Brain microvascular endothelial cell (primary cell): ENCODE measurements around the gene COL25A1.

Experiments used
- DNase-seq: peaks from one replicate; pipeline ENCODE4 v3.0.0-alpha.2; 2020
- H3K27ac ChIP-seq: fragments of 250-450 bp; sonication (Bioruptor Pico); 2 replicates; pipeline ENCODE4 v1.5.1; 2020; ENCODE audit warnings: mild to moderate bottlenecking, moderate library complexity
- H3K27me3 ChIP-seq: fragments of 250-450 bp; sonication (Bioruptor Pico); replicated peaks from 2 replicates; pipeline ENCODE4 v1.5.1; 2020; ENCODE audit warnings: mild to moderate bottlenecking
- H3K36me3 ChIP-seq: fragments of 250-450 bp; sonication (Bioruptor Pico); replicated peaks from 2 replicates; pipeline ENCODE4 v1.5.1; 2020; ENCODE audit warnings: mild to moderate bottlenecking
- H3K4me3 ChIP-seq: 2 replicates; pipeline ENCODE4 v1.5.1; 2011; ENCODE audit warnings: low read depth, mild to moderate bottlenecking, control low read depth, low read length, moderate library complexity
- CTCF ChIP-seq: IDR thresholded peaks from 2 replicates; pipeline ENCODE4 v1.5.1; 2011; ENCODE audit warnings: low read depth, mild to moderate bottlenecking, moderate library complexity, low read length, control low read depth, inconsistent platforms; ENCODE audit errors: missing control alignments
- in situ Hi-C: cut with HindIII; loops from 2 replicates; pipeline ENCODE4 v1.10.0; 2017; ENCODE audit warnings: low sequenced_read_pairs, low pct_ligation_motif_present

COL25A1 gene

GRCh38 chr4:109172301-109172700, 130.2 kb downstream of the COL25A1 start:
- in situ Hi-C loops: no loop called here
- no peak overlapping the region for H3K4me3 ChIP-seq
- H3K27me3 ChIP-seq: no peaks in the 10 kb centered on the region
- DNase-seq: no peak
- TF ChIP-seq CTCF: no peak
- no peaks in the 10 kb centered on the region for H3K36me3 ChIP-seq
- no peak overlapping the region for H3K27ac ChIP-seq

DNA sequence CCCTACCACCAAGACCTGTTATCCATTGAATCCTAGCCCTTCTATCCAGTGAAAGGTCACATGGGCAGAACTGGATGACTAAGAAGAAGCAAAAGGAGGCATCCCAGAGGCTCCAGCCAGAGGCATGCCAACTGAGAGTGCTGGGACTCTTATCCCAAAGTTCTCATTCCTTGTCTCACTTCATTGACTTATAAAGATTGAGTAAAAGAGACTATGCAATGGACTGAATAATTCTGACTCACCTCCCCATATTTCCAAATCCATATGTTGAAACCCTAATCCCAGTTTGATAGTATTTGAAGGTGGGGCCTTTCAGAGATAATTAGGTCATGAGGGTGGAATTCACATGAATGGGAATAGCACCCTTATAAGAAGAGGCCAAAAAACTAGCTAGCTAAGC, 131.4 kb downstream of the COL25A1 start:
- Histone ChIP-seq H3K36me3 (no peaks in the 10 kb centered on the region), H3K27ac (no peak overlapping the region), H3K27me3 (no peaks in the 10 kb centered on the region), H3K4me3 (no peak overlapping the region)
- DNase-seq: no peak
- in situ Hi-C loops: no loop called here
- no peak for TF ChIP-seq CTCF

GRCh38 chr4:109169170-109169569, 133.3 kb downstream of the COL25A1 start:
- no peak overlapping the region for H3K4me3 ChIP-seq
- no peaks in the 10 kb centered on the region for H3K36me3 ChIP-seq
- no peak for DNase-seq
- in situ Hi-C loops: no loop called here
- H3K27me3 ChIP-seq: no peaks in the 10 kb centered on the region
- no peak overlapping the region for H3K27ac ChIP-seq
- no peak for TF ChIP-seq CTCF

- in situ Hi-C loops: no loop called here
- no peaks in the 10 kb centered on the region for H3K27me3 ChIP-seq
- H3K36me3 ChIP-seq: no peaks in the 10 kb centered on the region
- no peak overlapping the region for H3K27ac ChIP-seq
- DNase-seq: no peak
- no peak overlapping the region for H3K4me3 ChIP-seq
- TF ChIP-seq CTCF: no peak
Measured at GRCh38 chr4:109166586-109166985, 135.9 kb downstream of the COL25A1 start.

DNA sequence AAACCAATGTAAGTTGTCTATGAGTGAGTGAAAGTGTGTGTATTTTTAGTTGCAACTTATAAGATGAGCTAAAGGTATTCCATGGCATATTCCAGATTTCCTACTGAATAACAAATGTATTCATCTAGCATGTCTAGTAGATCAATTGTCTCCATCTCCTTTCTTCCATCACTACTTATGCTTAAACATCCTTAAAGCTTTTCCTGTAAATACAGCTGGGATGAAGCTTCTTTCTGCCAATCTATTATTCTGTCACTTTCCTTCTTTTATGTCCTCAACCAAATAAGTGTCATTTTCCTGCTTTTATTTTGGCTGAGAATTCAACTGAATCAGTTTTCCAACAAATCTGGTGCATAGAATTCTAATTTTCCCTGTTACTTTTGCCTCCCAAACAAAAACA, 136.3 kb downstream of the COL25A1 start:
- Histone ChIP-seq H3K36me3 (no peaks in the 10 kb centered on the region), H3K4me3 (no peak overlapping the region), H3K27me3 (no peaks in the 10 kb centered on the region), H3K27ac (no peak overlapping the region)
- no peak for TF ChIP-seq CTCF
- in situ Hi-C loops: no loop called here
- DNase-seq: no peak

DNA sequence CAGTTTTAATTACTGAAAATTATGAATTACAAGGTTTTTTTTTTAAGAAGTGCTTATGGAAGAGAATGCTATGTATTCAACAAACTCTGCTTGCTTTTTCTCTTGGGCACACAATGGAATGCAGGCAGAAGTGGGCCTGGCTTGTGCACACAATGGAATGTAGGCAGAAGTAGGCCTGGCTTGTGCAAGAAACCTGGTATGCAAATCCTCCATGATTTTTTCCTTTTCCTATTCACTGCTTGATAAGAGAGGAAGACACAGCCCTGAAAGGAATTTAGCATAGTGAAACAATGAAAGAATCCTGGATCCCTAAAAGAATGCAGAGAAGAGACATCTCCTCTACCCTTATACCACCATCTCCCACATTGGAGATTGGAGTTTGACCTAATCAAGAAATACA, 138.4 kb downstream of the COL25A1 start:
- H3K4me3 ChIP-seq: no peak overlapping the region
- peak; percentile 25 for DNase-seq
- H3K36me3 ChIP-seq: no peaks in the 10 kb centered on the region
- in situ Hi-C loops: no loop called here
- no peaks in the 10 kb centered on the region for H3K27me3 ChIP-seq
- TF ChIP-seq CTCF: no peak
- no peak overlapping the region for H3K27ac ChIP-seq
